OCI-LY3 (cell line): ENCODE results near the gene DNAH1.

ENCODE experiments used
- H2AFZ ChIP-seq: fragments of 200-600, 300-600 bp; shearing (Covaris generic); 2 replicates; pipeline ENCODE4 v1.6.0; 2014; ENCODE audit warnings: antibody characterized with exemption, low read depth, low read length
- H3K27ac ChIP-seq: fragments of 200-600, 300-600 bp; sonication (generic); 2 replicates; pipeline ENCODE4 v1.5.1; 2014; ENCODE audit warnings: mild to moderate bottlenecking, low read length, moderate library complexity, mixed read lengths
- H3K27me3 ChIP-seq: fragments of 200-600, 300-600 bp; sonication (generic); 2 replicates; pipeline ENCODE4 v1.6.1; 2014; ENCODE audit warnings: low read depth, low read length, mixed read lengths
- H3K36me3 ChIP-seq: fragments of 200-600, 300-600 bp; sonication (generic); replicated peaks from 2 replicates; pipeline ENCODE3; 2014; ENCODE audit warnings: low read depth, low read length, mixed read lengths
- H3K4me1 ChIP-seq: fragments of 300-600, 200-600 bp; sonication (generic); 2 replicates; pipeline ENCODE4 v1.6.1; 2014; ENCODE audit warnings: low read length, mixed read lengths
- H3K4me2 ChIP-seq: fragments of 200-600, 300-600 bp; sonication (generic); 2 replicates; pipeline ENCODE4 v1.6.1; 2014; ENCODE audit warnings: low read length, mixed read lengths
- H3K4me3 ChIP-seq: fragments of 300-600, 200-600 bp; sonication (generic); 2 replicates; pipeline ENCODE4 v1.5.1; 2014; ENCODE audit warnings: antibody characterized with exemption, mild to moderate bottlenecking, low read length, moderate library complexity
- H3K79me2 ChIP-seq: fragments of 300-600, 200-600 bp; shearing (Covaris generic); 2 replicates; pipeline ENCODE4 v1.6.1; 2014; ENCODE audit warnings: mild to moderate bottlenecking, low read length, mixed read lengths
- H3K9ac ChIP-seq: fragments of 300-600, 200-600 bp; shearing (Covaris generic); 2 replicates; pipeline ENCODE4 v1.6.0; 2014; ENCODE audit warnings: mild to moderate bottlenecking, low read length, moderate library complexity
- H3K9me3 ChIP-seq: fragments of 200-600, 300-600 bp; shearing (Covaris generic); 2 replicates; pipeline ENCODE4 v1.6.1; 2014; ENCODE audit warnings: low read length, mixed read lengths; ENCODE audit not compliant: insufficient read depth
- H4K20me1 ChIP-seq: fragments of 200-600, 300-600 bp; sonication (generic); 2 replicates; pipeline ENCODE4 v1.6.1; 2016; ENCODE audit warnings: low read length, mixed read lengths; ENCODE audit not compliant: insufficient read depth
- CTCF ChIP-seq: fragments of 200-600, 300-600 bp; sonication (generic); IDR thresholded peaks from 2 replicates; pipeline ENCODE4 v1.5.1; 2014; ENCODE audit warnings: antibody characterized with exemption, low read length, low read depth
- EZH2phosphoT487 ChIP-seq: fragments of 200-600 bp; shearing (Covaris generic); IDR thresholded peaks from 2 replicates; pipeline ENCODE4 v1.6.1; 2018; ENCODE audit warnings: antibody characterized with exemption, mixed run types, low read depth

The DNAH1 gene

DNA sequence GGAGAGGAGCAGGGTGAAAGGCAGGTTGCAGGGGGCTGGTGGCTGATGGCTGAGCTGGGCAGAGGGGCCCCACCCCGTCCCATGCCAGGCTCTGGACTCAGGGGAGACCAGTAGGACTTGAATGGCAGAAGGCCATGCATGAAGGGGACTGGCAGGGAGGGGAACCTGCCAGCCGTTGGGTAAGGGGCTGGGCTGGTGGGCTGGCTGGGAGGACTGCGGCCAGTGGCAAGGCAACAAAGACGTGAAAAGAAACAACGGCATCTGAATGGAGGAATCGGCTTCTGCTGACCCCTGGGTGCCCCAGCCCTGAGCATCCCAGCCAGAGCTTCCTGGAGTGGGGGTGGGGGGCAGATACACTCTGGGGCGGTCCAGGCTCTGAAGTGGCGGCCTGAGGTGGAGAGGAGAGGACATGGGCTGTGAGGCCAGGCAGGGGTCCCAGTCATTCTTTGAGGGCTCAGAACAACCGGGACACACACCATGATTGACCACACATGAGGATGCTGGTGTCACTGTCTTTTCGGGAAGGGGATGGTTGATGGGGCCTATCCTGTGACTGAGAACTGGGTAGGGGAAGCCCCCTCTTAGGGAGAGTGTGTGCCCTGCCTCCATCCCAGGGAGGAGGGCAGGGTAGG lies 16.8 kb upstream of the DNAH1 start:
- H3K9me3 ChIP-seq: no peaks in the 10 kb centered on the region
- peak overlapping the region; percentile 53 for H3K4me2 ChIP-seq
- H3K27me3 ChIP-seq: no peaks in the 10 kb centered on the region
- H3K27ac ChIP-seq: no peak overlapping the region
- TF ChIP-seq EZH2phosphoT487 (no peak), CTCF (no peak)
- no peaks in the 10 kb centered on the region for H3K79me2 ChIP-seq
- peak overlapping the region; percentile 41 for H3K4me3 ChIP-seq
- H3K36me3 ChIP-seq: no peaks in the 10 kb centered on the region
- H4K20me1 ChIP-seq: no peaks in the 10 kb centered on the region
- H3K4me1 ChIP-seq: peaks cover 26% of the 10 kb centered on the region
- no peak overlapping the region for H2AFZ ChIP-seq
- H3K9ac ChIP-seq: peak overlapping the region; percentile 10; the same call in 1 of the 2 replicates

- Histone ChIP-seq H2AFZ (no peak overlapping the region), H3K36me3 (no peaks in the 10 kb centered on the region), H3K79me2 (no peaks in the 10 kb centered on the region), H3K9ac (peak overlapping the region; percentile 10; the same call in 1 of the 2 replicates), H3K27me3 (no peaks in the 10 kb centered on the region), H4K20me1 (no peaks in the 10 kb centered on the region), H3K4me3 (peak overlapping the region; percentile 41), H3K4me2 (peak overlapping the region; percentile 53), H3K27ac (no peak overlapping the region), H3K4me1 (peaks cover 26% of the 10 kb centered on the region), H3K9me3 (no peaks in the 10 kb centered on the region)
- TF ChIP-seq EZH2phosphoT487 (no peak), CTCF (no peak)
Measured at GRCh38 chr3:52299879-52300611, 16.1 kb upstream of the DNAH1 start.

DNA sequence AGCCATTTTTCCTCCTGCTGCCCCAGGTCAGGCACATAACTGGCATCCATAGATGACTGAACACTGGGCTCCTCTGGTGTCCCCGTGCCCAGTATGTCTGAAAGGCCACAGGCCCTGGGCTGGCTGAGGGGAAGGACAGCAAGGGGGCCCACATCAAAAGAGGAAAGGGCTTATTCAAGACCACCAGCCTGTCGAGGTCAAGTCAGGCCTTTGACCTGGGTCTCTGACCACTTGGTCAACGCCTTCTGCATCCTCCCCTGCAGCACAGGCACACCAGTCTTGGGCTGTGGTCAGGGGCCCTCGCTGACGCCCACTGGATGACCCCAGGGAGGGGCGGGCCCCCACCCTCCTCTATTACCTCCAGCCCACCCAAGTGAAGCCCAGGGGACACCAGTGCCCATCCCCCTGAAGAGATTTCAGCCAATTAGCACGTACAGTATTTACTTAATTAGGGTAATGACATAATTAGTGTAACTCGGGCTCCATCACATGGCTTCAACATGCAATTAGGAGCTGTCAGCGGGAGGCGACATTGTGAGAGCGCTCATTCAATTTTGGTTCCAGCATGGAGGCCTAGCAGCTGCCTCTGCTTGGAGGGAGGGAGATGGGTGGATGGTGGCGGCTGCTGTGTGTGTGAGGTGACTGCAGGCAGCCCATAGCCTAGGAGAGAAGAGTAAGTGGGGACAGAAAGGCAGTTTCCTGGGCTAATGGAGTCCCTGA lies 13.5 kb upstream of the DNAH1 start:
- H3K27me3 ChIP-seq: no peaks in the 10 kb centered on the region
- TF ChIP-seq EZH2phosphoT487 (no peak), CTCF (no peak)
- no peaks in the 10 kb centered on the region for H4K20me1 ChIP-seq
- peaks cover 20% of the 10 kb centered on the region for H3K4me1 ChIP-seq
- no peak overlapping the region for H3K4me2 ChIP-seq
- H3K4me3 ChIP-seq: no peak overlapping the region
- H3K9me3 ChIP-seq: no peaks in the 10 kb centered on the region
- H2AFZ ChIP-seq: no peak overlapping the region
- H3K9ac ChIP-seq: no peak overlapping the region
- no peaks in the 10 kb centered on the region for H3K36me3 ChIP-seq
- H3K27ac ChIP-seq: no peak overlapping the region
- no peaks in the 10 kb centered on the region for H3K79me2 ChIP-seq

- Histone ChIP-seq H3K9me3 (no peaks in the 10 kb centered on the region), H3K4me3 (no peak overlapping the region), H3K36me3 (no peaks in the 10 kb centered on the region), H4K20me1 (no peaks in the 10 kb centered on the region), H3K27me3 (no peaks in the 10 kb centered on the region), H3K9ac (no peak overlapping the region), H2AFZ (no peak overlapping the region), H3K4me1 (peaks cover 17% of the 10 kb centered on the region), H3K4me2 (no peak overlapping the region), H3K79me2 (no peaks in the 10 kb centered on the region), H3K27ac (no peak overlapping the region)
- TF ChIP-seq EZH2phosphoT487: no peak
- TF ChIP-seq CTCF: no peak
Measured at GRCh38 chr3:52303811-52304210, 12.3 kb upstream of the DNAH1 start.
